Astrocyte (in vitro differentiated cells and primary cell): ENCODE measurements around the gene RIPOR3. TPM values are rescaled to one million over a fixed set of nuclear protein-coding genes. Genes with fewer than 3 reads are reported as not detected.

ENCODE experiments used
- DNase-seq: peaks from one replicate; pipeline ENCODE4 v3.0.0-alpha.2; 2010; ENCODE audit warnings: low read depth
- FAIRE-seq: peaks from 2 replicates; lab custom pipeline; 2011; peaks lifted over from hg19 to GRCh38; lab: Jason Lieb, UNC
- H2AFZ ChIP-seq: 2 replicates; pipeline ENCODE4 v1.6.0; 2012; ENCODE audit warnings: low read depth, low read length, inconsistent platforms
- H3K27ac ChIP-seq: 2 replicates; pipeline ENCODE4 v1.5.1; 2011; ENCODE audit warnings: low read depth, low read length, inconsistent platforms
- H3K27me3 ChIP-seq: 2 replicates; pipeline ENCODE4 v1.6.0; 2011; ENCODE audit warnings: low read length, inconsistent platforms; ENCODE audit not compliant: insufficient read depth
- H3K36me3 ChIP-seq: 2 replicates; pipeline ENCODE4 v1.5.1; 2011; ENCODE audit warnings: low read length, inconsistent platforms; ENCODE audit not compliant: insufficient read depth
- H3K4me1 ChIP-seq: 2 replicates; pipeline ENCODE4 v1.5.1; 2011; ENCODE audit warnings: low read length, inconsistent platforms; ENCODE audit not compliant: insufficient read depth
- H3K4me2 ChIP-seq: 2 replicates; pipeline ENCODE4 v1.6.0; 2012; ENCODE audit warnings: low read length, inconsistent platforms
- H3K4me3 ChIP-seq: 2 replicates; pipeline ENCODE4 v1.5.1; 2011; ENCODE audit warnings: low read depth, mild to moderate bottlenecking, low read length, inconsistent platforms; ENCODE audit not compliant: insufficient read depth
- H3K79me2 ChIP-seq: 2 replicates; pipeline ENCODE4 v1.6.0; 2012; ENCODE audit warnings: mild to moderate bottlenecking, low read length, inconsistent platforms; ENCODE audit not compliant: insufficient read depth
- H3K9ac ChIP-seq: 2 replicates; pipeline ENCODE4 v1.6.0; 2012; ENCODE audit warnings: mild to moderate bottlenecking, low read length, inconsistent platforms
- H3K9me3 ChIP-seq: 2 replicates; pipeline ENCODE4 v1.5.1; 2012; ENCODE audit warnings: low read depth, mild to moderate bottlenecking, low read length, inconsistent platforms; ENCODE audit not compliant: insufficient read depth
- H4K20me1 ChIP-seq: 2 replicates; pipeline ENCODE4 v1.6.0; 2012; ENCODE audit warnings: low read length, inconsistent platforms; ENCODE audit not compliant: insufficient read depth
- H3K27ac Mint-ChIP-seq: one replicate; pipeline ENCODE4 v1.8.0; 2021; ENCODE audit warnings: mild to moderate bottlenecking, mixed read lengths; ENCODE audit not compliant: unreplicated experiment
- H3K27me3 Mint-ChIP-seq: one replicate; pipeline ENCODE4 v1.8.0; 2021; ENCODE audit warnings: low read depth, mixed read lengths; ENCODE audit not compliant: unreplicated experiment
- H3K36me3 Mint-ChIP-seq: one replicate; pipeline ENCODE4 v1.8.0; 2021; ENCODE audit warnings: low read depth, mixed read lengths; ENCODE audit not compliant: unreplicated experiment
- H3K4me1 Mint-ChIP-seq: one replicate; pipeline ENCODE4 v1.8.0; 2021; ENCODE audit warnings: low read depth, mixed read lengths; ENCODE audit not compliant: unreplicated experiment
- H3K4me3 Mint-ChIP-seq: one replicate; pipeline ENCODE4 v1.8.0; 2021; ENCODE audit warnings: mild to moderate bottlenecking, moderate library complexity, mixed read lengths; ENCODE audit not compliant: unreplicated experiment
- H3K9me3 Mint-ChIP-seq: one replicate; pipeline ENCODE4 v1.8.0; 2021; ENCODE audit warnings: mild to moderate bottlenecking, mixed read lengths; ENCODE audit not compliant: unreplicated experiment
- EZH2 ChIP-seq: IDR thresholded peaks from 2 replicates; pipeline ENCODE4 v1.6.1; 2012; ENCODE audit warnings: mild to moderate bottlenecking, low read length, inconsistent platforms; ENCODE audit not compliant: insufficient read depth
- total RNA-seq: library from RNA; stranded (reverse); gene quantifications from 2 replicates; pipeline ENCODE4 v1.2.1, GENCODE V29; 2021
- TF ChIP-seq, protein P1 (sequence below): IDR thresholded peaks from 2 replicates; pipeline ENCODE4 v1.5.1; 2011; ENCODE audit warnings: low read depth, mild to moderate bottlenecking, inconsistent platforms, low read length, moderate library complexity; ENCODE audit not compliant: insufficient read depth

Gene RIPOR3
- total RNA-seq, 1 donor from 2014 or later = 0.39 TPM

DNA sequence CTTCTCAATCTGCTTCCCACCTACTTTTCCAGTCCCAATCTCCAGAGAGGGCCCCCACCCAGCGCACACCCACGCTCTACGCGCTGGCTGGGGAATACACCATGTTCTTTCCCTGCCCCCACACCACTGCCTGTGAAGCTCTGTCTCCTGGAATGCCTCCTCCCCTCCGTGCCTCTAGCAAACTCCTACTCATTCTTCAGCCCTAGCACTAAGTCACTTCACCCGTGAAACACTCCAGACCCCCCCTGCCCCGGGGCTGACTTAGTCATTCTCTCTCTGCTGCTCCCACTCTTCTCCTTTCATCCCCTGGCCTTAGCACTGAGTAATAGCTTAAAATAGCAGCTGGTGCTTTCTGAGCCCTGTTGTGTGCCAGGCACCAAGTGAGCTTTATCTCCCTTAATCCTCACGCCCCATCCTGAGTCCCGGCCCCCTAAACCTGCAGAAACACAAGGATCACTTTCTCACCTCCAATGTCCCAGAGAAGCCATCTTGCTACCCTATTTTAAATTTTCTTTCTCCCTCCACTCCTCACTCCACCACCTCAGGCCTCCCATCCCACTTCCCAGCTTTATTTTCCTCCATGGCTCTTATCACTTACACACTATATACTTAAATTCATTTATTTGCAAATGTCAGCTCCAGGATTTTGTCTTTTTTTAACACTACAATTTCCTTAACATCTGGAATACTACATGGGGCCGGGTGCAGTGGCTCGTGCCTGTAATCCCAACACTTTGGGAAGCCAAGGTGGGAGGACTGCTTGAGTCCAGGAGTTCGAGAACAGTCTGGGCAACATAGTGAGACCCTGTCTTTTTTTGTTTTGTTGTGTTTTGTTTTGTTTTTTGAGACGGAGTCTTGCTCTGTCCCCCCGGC, 33.7 kb upstream of the RIPOR3 start:
- Histone ChIP-seq H3K4me3 (peak overlapping the region; percentile 2), H3K4me1 (peaks cover 14% of the 10 kb centered on the region), H3K27me3 (no peaks in the 10 kb centered on the region), H3K27ac (peak overlapping the region; percentile 86), H3K4me2 (peak overlapping the region; percentile 81), H4K20me1 (no peaks in the 10 kb centered on the region), H3K79me2 (no peaks in the 10 kb centered on the region), H3K9ac (peak overlapping the region; percentile 59), H2AFZ (peak overlapping the region; percentile 69), H3K9me3 (no peaks in the 10 kb centered on the region), H3K36me3 (no peaks in the 10 kb centered on the region)
- H3K27ac Mint-ChIP-seq = no peak overlapping the region
- H3K9me3 Mint-ChIP-seq = no peaks in the 10 kb centered on the region
- no peak for TF ChIP-seq EZH2
- TF ChIP-seq, protein P1, sequence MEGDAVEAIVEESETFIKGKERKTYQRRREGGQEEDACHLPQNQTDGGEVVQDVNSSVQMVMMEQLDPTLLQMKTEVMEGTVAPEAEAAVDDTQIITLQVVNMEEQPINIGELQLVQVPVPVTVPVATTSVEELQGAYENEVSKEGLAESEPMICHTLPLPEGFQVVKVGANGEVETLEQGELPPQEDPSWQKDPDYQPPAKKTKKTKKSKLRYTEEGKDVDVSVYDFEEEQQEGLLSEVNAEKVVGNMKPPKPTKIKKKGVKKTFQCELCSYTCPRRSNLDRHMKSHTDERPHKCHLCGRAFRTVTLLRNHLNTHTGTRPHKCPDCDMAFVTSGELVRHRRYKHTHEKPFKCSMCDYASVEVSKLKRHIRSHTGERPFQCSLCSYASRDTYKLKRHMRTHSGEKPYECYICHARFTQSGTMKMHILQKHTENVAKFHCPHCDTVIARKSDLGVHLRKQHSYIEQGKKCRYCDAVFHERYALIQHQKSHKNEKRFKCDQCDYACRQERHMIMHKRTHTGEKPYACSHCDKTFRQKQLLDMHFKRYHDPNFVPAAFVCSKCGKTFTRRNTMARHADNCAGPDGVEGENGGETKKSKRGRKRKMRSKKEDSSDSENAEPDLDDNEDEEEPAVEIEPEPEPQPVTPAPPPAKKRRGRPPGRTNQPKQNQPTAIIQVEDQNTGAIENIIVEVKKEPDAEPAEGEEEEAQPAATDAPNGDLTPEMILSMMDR = no peak
- peaks cover 22% of the 10 kb centered on the region for H3K4me1 Mint-ChIP-seq
- no peak overlapping the region for H3K4me3 Mint-ChIP-seq
- H3K27me3 Mint-ChIP-seq = no peaks in the 10 kb centered on the region
- DNase-seq = peak; percentile 96
- no peak for FAIRE-seq
- H3K36me3 Mint-ChIP-seq = no peaks in the 10 kb centered on the region

DNA sequence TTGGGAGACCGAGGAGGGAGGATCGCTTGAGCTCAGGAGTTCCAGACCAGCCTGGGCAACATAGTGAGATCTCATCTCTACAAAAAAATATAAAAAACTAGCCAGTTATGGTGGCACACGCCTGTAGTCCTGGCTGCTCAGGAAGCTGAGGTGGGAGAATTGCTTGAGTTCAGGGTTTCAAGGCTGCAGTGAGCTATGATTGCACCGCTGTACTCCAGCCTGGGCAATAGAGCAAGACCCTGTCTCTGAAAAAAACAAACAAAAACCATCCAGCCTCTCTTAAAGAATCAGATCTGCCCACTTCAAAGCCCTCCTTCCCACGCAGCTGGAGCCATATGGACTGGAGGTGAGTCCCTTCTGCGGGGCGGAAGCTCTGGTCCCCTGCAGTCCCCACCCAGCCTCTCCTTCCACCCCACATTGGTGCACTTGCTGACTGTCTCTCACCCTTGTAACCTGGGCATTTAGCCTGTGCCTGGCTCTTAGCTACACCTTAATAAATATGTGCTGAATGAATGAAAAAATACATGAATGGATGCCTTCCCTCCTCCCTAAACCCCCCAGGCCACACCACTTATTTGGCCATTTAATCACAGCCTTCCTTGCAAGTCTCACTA, 32.9 kb upstream of the RIPOR3 start:
- TF ChIP-seq EZH2 = no peak
- TF ChIP-seq, protein P1 = no peak
- Histone ChIP-seq H4K20me1 (no peaks in the 10 kb centered on the region), H3K9ac (peak overlapping the region; percentile 50), H3K27ac (peak overlapping the region; percentile 86), H2AFZ (peak overlapping the region; percentile 69), H3K4me3 (peak overlapping the region; percentile 2), H3K79me2 (no peaks in the 10 kb centered on the region), H3K9me3 (no peaks in the 10 kb centered on the region), H3K4me1 (peaks cover 14% of the 10 kb centered on the region), H3K4me2 (peak overlapping the region; percentile 81), H3K27me3 (no peaks in the 10 kb centered on the region), H3K36me3 (no peaks in the 10 kb centered on the region)
- H3K9me3 Mint-ChIP-seq = no peaks in the 10 kb centered on the region
- H3K27ac Mint-ChIP-seq = no peak overlapping the region
- peaks cover 19% of the 10 kb centered on the region for H3K4me1 Mint-ChIP-seq
- H3K27me3 Mint-ChIP-seq = no peaks in the 10 kb centered on the region
- no peaks in the 10 kb centered on the region for H3K36me3 Mint-ChIP-seq
- DNase-seq (no peak), FAIRE-seq (no peak)
- H3K4me3 Mint-ChIP-seq = no peak overlapping the region
